ENCODE measurements around the gene MACROD2.

DNA sequence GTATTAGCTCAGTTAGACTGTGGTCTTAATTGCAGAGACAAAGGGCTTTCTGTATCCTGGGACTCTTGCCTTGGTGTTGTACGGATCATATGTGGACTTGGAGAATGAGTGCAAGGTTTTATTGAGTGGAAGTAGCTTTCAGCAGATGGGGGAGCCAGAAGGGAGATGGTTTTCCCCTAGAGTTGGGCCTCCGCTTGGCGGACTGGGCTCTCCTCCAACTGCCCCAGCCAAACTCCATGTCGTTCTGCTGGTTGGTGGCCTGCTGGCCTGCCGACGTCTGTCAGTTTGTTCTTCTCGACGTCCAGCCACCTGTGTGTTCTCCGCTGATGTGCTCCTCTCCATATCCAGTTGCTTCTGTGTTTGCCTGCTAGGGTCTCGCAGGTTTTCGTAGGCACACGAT is 531.6 kb downstream of the MACROD2 start:
- no peak for TF ChIP-seq POLR2A (IDR thresholded peaks at IDR 0.05)
- no peak for TF ChIP-seq CTCF (IDR thresholded peaks at IDR 0.05)
